Activated CD4-positive, alpha-beta memory T cell treated with anti-CD3 and anti-CD28 coated beads for 36 hours (primary cell): ENCODE data around the gene GSTO1. TPM values are rescaled to one million over a fixed set of nuclear protein-coding genes. Genes with fewer than 3 reads are reported as not detected.

Experiments used
- CTCF ChIA-PET: fragments of 350-600 bp; sonication (Branson Sonifier 250); formaldehyde crosslinking; loops from one replicate; lab custom pipeline; 2021; ENCODE audit warnings: antibody characterized with exemption, inconsistent platforms; lab: Charles Lee
- POLR2A ChIA-PET: fragments of 350-600 bp; sonication (Branson Sonifier 250); formaldehyde crosslinking; loops from one replicate; lab custom pipeline; 2021; ENCODE audit warnings: antibody characterized with exemption; lab: Charles Lee
- DNase-seq: peaks from one replicate; pipeline ENCODE4 v3.0.0-alpha.2; 2020
- H3K27ac Mint-ChIP-seq: one replicate; pipeline ENCODE4 v1.8.0; 2021; ENCODE audit warnings: mixed read lengths
- H3K27me3 Mint-ChIP-seq: one replicate; pipeline ENCODE4 v1.8.0; 2021; ENCODE audit warnings: mixed read lengths
- H3K36me3 Mint-ChIP-seq: one replicate; pipeline ENCODE4 v1.8.0; 2021; ENCODE audit warnings: mixed read lengths
- H3K4me1 Mint-ChIP-seq: one replicate; pipeline ENCODE4 v1.8.0; 2021; ENCODE audit warnings: low read depth, mixed read lengths
- H3K4me3 Mint-ChIP-seq: one replicate; pipeline ENCODE4 v1.8.0; 2021; ENCODE audit warnings: mild to moderate bottlenecking, mixed read lengths
- H3K9me3 Mint-ChIP-seq: one replicate; pipeline ENCODE4 v1.8.0; 2021; ENCODE audit warnings: mixed read lengths
- intact Hi-C: fragments of 100-400 bp; cut with micrococcal nuclease; formaldehyde crosslinking; loops from one replicate; pipeline ENCODE4 v1.15.1; 2023
- total RNA-seq, 2 experiments: library from RNA; stranded (reverse); gene quantifications; one replicate each; pipeline ENCODE4 v1.2.3, GENCODE V29; 2021

The GSTO1 gene
- total RNA-seq, 2 experiments from 2014 or later = 215 to 225 TPM

- Mint-ChIP-seq H3K9me3 (no peaks in the 10 kb centered on the region), H3K4me1 (peaks cover 4% of the 10 kb centered on the region), H3K4me3 (no peak overlapping the region), H3K36me3 (no peaks in the 10 kb centered on the region), H3K27me3 (peaks cover 7% of the 10 kb centered on the region), H3K27ac (no peak overlapping the region)
- ChIA-PET POLR2A (no interaction called here), CTCF (interaction anchor here (0.6 to 8.1 kb wide), 7 partner anchors 15 to 77 kb away, joined by 3 to 193 read pairs (median 7); partner anchors contain the start of gene CFAP58)
- no peak for DNase-seq
- intact Hi-C loops = no loop called here
These were observed 21.5 kb downstream of the GSTO1 start for GRCh38 chr10:104276192-104276591.

- no peak for DNase-seq
- peaks cover 7% of the 10 kb centered on the region for H3K27me3 Mint-ChIP-seq
- H3K9me3 Mint-ChIP-seq = no peaks in the 10 kb centered on the region
- H3K4me3 Mint-ChIP-seq = no peak overlapping the region
- ChIA-PET POLR2A (interaction anchor here (0.7 kb wide), 1 partner anchor 18 kb away, joined by 3 read pairs; no protein-coding TSS in a partner anchor), CTCF (interaction anchor here (3.2 to 8.1 kb wide), 2 partner anchors 13 to 28 kb away, joined by 11 to 193 read pairs; no protein-coding TSS in a partner anchor)
- H3K36me3 Mint-ChIP-seq = no peaks in the 10 kb centered on the region
- H3K27ac Mint-ChIP-seq = no peak overlapping the region
- intact Hi-C loops = no loop called here
- H3K4me1 Mint-ChIP-seq = peaks cover 4% of the 10 kb centered on the region
These were observed 23.1 kb downstream of the GSTO1 start for GRCh38 chr10:104277785-104278184.

- Mint-ChIP-seq H3K9me3 (no peaks in the 10 kb centered on the region), H3K27ac (no peak overlapping the region), H3K27me3 (peaks cover 5% of the 10 kb centered on the region), H3K4me1 (no peaks in the 10 kb centered on the region), H3K4me3 (no peak overlapping the region), H3K36me3 (no peaks in the 10 kb centered on the region)
- no peak for DNase-seq
- CTCF ChIA-PET = interaction anchor here (0.8 to 8.1 kb wide), 4 partner anchors 11 to 202 kb away, joined by 3 to 193 read pairs (median 7); no protein-coding TSS in a partner anchor
- intact Hi-C loops = no loop called here
- POLR2A ChIA-PET = no interaction called here
These were observed 25.0 kb downstream of the GSTO1 start for GRCh38 chr10:104279550-104280259.

DNA sequence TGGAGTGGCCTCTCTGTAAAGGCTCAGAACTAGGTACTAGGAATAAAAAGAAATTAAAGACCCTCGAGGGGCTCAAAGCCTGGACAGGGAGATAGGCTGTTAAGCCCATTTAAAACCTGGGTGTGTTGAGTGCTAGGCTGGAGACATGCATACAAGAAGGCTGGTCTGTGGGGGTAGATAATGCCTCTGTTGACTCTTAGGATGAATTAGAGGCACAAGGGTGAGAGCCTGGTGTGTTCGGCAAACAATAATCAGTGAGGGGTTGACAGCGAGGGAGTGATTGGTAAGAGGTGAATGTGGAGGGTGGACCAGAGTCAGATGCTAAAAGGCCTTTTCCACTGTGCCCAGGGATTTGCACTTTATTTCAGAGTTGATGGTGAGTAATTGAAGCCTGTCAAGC lies 27.0 kb downstream of the GSTO1 start:
- Mint-ChIP-seq H3K4me3 (no peak overlapping the region), H3K27me3 (no peaks in the 10 kb centered on the region), H3K27ac (no peak overlapping the region), H3K9me3 (no peaks in the 10 kb centered on the region), H3K4me1 (no peaks in the 10 kb centered on the region), H3K36me3 (no peaks in the 10 kb centered on the region)
- no peak for DNase-seq
- intact Hi-C loops = no loop called here
- ChIA-PET CTCF (interaction anchor here (0.6 to 1.3 kb wide), 2 partner anchors 10 to 67 kb away, joined by 3 read pairs; no protein-coding TSS in a partner anchor), POLR2A (no interaction called here)

GRCh38 chr10:104284846-104285245 lies 30.2 kb downstream of the GSTO1 start:
- H3K27me3 Mint-ChIP-seq = peaks cover 10% of the 10 kb centered on the region
- no peak overlapping the region for H3K27ac Mint-ChIP-seq
- ChIA-PET CTCF (interaction anchor here (13.0 kb wide), 1 partner anchor 8 kb away, joined by 193 read pairs; no protein-coding TSS in a partner anchor), POLR2A (no interaction called here)
- intact Hi-C loops = no loop called here
- H3K9me3 Mint-ChIP-seq = no peaks in the 10 kb centered on the region
- no peak for DNase-seq
- H3K4me3 Mint-ChIP-seq = no peak overlapping the region
- H3K36me3 Mint-ChIP-seq = no peaks in the 10 kb centered on the region
- no peaks in the 10 kb centered on the region for H3K4me1 Mint-ChIP-seq

DNA sequence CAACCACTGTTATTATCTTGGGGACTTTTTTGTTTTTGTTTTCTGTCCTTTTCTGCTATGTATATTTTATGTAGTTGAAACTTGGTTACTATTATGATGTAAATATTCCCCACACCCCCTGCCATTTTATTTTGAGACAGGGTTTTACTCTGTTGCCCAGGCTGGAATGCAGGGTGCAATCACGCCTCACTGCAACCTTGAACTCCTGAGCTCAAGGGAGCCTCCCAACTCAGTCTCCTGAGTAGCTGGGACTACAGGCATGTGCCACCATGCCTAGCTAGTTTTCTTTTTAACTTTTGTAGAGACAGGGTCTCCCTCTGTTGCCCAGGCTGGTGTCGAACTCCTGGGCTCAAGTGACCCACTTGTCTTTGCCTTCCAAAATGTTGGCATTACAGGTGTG lies 32.2 kb downstream of the GSTO1 start:
- peaks cover 5% of the 10 kb centered on the region for H3K4me1 Mint-ChIP-seq
- POLR2A ChIA-PET = no interaction called here
- intact Hi-C loops = no loop called here
- H3K36me3 Mint-ChIP-seq = no peaks in the 10 kb centered on the region
- H3K9me3 Mint-ChIP-seq = no peaks in the 10 kb centered on the region
- no peak overlapping the region for H3K27ac Mint-ChIP-seq
- no peak overlapping the region for H3K4me3 Mint-ChIP-seq
- CTCF ChIA-PET = interaction anchor here (1.2 to 13.0 kb wide), 4 partner anchors 10 to 64 kb away, joined by 3 to 193 read pairs (median 10); no protein-coding TSS in a partner anchor
- DNase-seq = no peak
- H3K27me3 Mint-ChIP-seq = peaks cover 20% of the 10 kb centered on the region

DNA sequence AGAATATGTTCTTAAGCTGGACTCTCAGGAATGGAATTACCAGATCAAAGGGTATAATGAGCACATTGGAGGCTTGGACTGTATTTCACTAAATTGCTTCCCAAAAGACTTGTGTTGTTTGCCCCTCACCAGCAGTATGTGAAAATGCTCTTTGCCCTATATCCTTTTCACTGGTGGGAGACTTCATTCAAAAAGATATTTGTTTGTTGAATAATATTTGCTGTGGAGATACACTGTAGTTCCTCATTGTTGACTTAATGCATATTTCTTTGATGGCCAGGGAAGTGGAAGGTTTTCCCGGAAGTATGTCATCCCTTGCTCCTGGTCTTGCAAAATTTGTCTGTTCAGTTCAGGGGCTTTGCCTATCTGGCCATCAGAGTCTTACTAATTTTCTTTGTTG lies 33.7 kb downstream of the GSTO1 start:
- intact Hi-C loops = no loop called here
- Mint-ChIP-seq H3K9me3 (no peaks in the 10 kb centered on the region), H3K27me3 (peaks cover 20% of the 10 kb centered on the region), H3K4me3 (no peak overlapping the region), H3K4me1 (peaks cover 12% of the 10 kb centered on the region), H3K36me3 (no peaks in the 10 kb centered on the region), H3K27ac (no peak overlapping the region)
- POLR2A ChIA-PET = no interaction called here
- CTCF ChIA-PET = interaction anchor here (1.0 to 13.0 kb wide), 3 partner anchors 12 to 65 kb away, joined by 3 to 193 read pairs (median 186); partner anchors contain the start of gene CFAP58
- no peak for DNase-seq

- peaks cover 23% of the 10 kb centered on the region for H3K27me3 Mint-ChIP-seq
- intact Hi-C loops = loop anchor here (1.0 to 5.0 kb wide), 4 partner anchors 13 to 331 kb away; partner anchors contain the start of gene ITPRIP
- ChIA-PET POLR2A (interaction anchor here (1.3 to 1.6 kb wide), 3 partner anchors 23 to 60 kb away, joined by 3 to 7 read pairs (median 4); partner anchors contain the start of gene GSTO2), CTCF (interaction anchor here (0.6 to 13.0 kb wide), 27 partner anchors 8 to 405 kb away, joined by 3 to 240 read pairs (median 4); partner anchors contain the start of genes CFAP58, GSTO1, GSTO2 and ITPRIP)
- no peaks in the 10 kb centered on the region for H3K36me3 Mint-ChIP-seq
- no peak overlapping the region for H3K27ac Mint-ChIP-seq
- H3K4me1 Mint-ChIP-seq = peaks cover 12% of the 10 kb centered on the region
- peak; percentile 92 for DNase-seq
- no peaks in the 10 kb centered on the region for H3K9me3 Mint-ChIP-seq
- peak overlapping the region; percentile 39 for H3K4me3 Mint-ChIP-seq
These were observed 36.8 kb downstream of the GSTO1 start for GRCh38 chr10:104291439-104291951.

DNA sequence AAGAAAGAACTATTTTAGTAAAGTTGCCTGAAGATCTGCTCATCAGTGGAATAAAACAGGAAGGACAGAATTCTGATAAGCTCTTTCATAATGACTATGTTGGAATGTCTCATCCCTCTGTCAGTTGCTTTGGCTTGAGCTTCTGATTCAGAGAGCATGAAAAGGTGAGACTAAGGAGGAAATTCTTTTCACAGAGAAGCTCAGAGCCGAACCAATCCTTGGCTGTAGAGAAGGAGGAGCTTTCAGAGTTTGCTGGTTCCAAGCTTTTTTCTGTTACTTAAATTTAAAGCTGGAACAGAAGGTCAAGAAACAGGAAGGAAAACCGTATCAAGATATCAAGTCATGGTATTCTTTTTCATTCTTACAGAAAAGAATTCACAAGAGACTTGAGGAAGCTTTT lies 38.3 kb downstream of the GSTO1 start:
- intact Hi-C loops = loop anchor here (5.0 kb wide), 2 partner anchors 44 to 329 kb away; partner anchors contain the start of gene ITPRIP
- CTCF ChIA-PET = interaction anchor here (0.8 to 13.0 kb wide), 10 partner anchors 10 to 170 kb away, joined by 3 to 240 read pairs (median 8); partner anchors contain the start of genes CFAP58 and ITPRIP
- H3K4me1 Mint-ChIP-seq = peaks cover 12% of the 10 kb centered on the region
- DNase-seq = no peak
- no peaks in the 10 kb centered on the region for H3K9me3 Mint-ChIP-seq
- H3K27ac Mint-ChIP-seq = no peak overlapping the region
- POLR2A ChIA-PET = interaction anchor here (0.9 to 1.6 kb wide), 3 partner anchors 24 to 58 kb away, joined by 3 to 7 read pairs (median 3); partner anchors contain the start of genes GSTO2 and ITPRIP
- H3K27me3 Mint-ChIP-seq = peaks cover 21% of the 10 kb centered on the region
- H3K4me3 Mint-ChIP-seq = no peak overlapping the region
- H3K36me3 Mint-ChIP-seq = no peaks in the 10 kb centered on the region

DNA sequence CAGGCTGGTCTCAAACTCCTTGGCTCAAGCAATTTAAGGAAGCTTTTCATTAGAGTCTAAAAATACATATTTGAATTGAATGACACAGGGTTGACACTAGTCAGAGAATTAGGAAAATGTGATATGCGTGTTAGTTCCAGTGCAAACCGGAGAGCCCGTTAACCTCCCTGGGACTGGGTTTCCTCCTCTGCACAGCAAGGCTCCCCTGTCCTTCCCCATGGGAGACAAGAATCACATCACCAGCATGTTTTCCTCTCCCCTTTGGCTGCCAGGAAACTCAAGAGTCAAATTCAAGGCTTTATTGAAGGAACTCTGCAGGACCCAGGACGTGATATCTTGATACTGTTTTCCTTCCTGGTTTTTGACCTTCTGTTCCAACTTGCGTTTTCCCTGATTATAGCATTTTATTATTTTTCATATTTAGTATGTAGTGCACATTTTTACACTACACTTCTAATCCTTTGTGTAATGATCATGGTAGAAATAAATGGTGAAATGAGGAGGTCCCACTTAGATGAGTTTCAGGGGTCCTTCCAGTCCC lies 39.2 kb downstream of the GSTO1 start:
- CTCF ChIA-PET = interaction anchor here (4.9 to 13.0 kb wide), 4 partner anchors 14 to 57 kb away, joined by 45 to 240 read pairs (median 190); partner anchors contain the start of genes CFAP58 and ITPRIP
- peaks cover 12% of the 10 kb centered on the region for H3K4me1 Mint-ChIP-seq
- H3K4me3 Mint-ChIP-seq = no peak overlapping the region
- POLR2A ChIA-PET = interaction anchor here (0.9 to 1.2 kb wide), 2 partner anchors 25 to 44 kb away, joined by 3 read pairs; partner anchors contain the start of genes GSTO2 and ITPRIP
- peaks cover 19% of the 10 kb centered on the region for H3K27me3 Mint-ChIP-seq
- no peak for DNase-seq
- no peak overlapping the region for H3K27ac Mint-ChIP-seq
- no peaks in the 10 kb centered on the region for H3K36me3 Mint-ChIP-seq
- H3K9me3 Mint-ChIP-seq = no peaks in the 10 kb centered on the region
- intact Hi-C loops = loop anchor here (5.0 kb wide), 2 partner anchors 43 to 328 kb away; partner anchors contain the start of gene ITPRIP

- H3K4me1 Mint-ChIP-seq = peaks cover 16% of the 10 kb centered on the region
- DNase-seq = no peak
- H3K4me3 Mint-ChIP-seq = no peak overlapping the region
- peaks cover 2% of the 10 kb centered on the region for H3K27me3 Mint-ChIP-seq
- CTCF ChIA-PET = interaction anchor here (8.8 to 13.0 kb wide), 3 partner anchors 11 to 54 kb away, joined by 186 to 240 read pairs (median 193); partner anchors contain the start of gene CFAP58
- peaks cover under 1% of the 10 kb centered on the region for H3K9me3 Mint-ChIP-seq
- no peaks in the 10 kb centered on the region for H3K36me3 Mint-ChIP-seq
- POLR2A ChIA-PET = interaction anchor here (1.1 kb wide), 1 partner anchor 28 kb away, joined by 3 read pairs; the partner anchor contains the start of gene GSTO2
- H3K27ac Mint-ChIP-seq = no peak overlapping the region
- intact Hi-C loops = no loop called here
These were observed 42.2 kb downstream of the GSTO1 start for GRCh38 chr10:104296687-104297436.
